Prostate gland (tissue), 2 donors: Measurements from ENCODE around the gene MATCAP1. TPM values are rescaled to one million over a fixed set of nuclear protein-coding genes. Genes with fewer than 3 reads are reported as not detected.

ENCODE experiments used
- DNase-seq: peaks from one replicate; pipeline ENCODE4 v3.0.0-alpha.2; 2019; ENCODE audit warnings: low spot score
- H3K27ac ChIP-seq, 2 donors: fragments of 200-600 bp; sonication (generic); 2 replicates each; pipeline ENCODE4 v1.5.1; 2017 to 2019
- H3K27me3 ChIP-seq: fragments of 200-600 bp; sonication (generic); replicated peaks from 2 replicates; pipeline ENCODE4 v1.5.1; 2019; ENCODE audit not compliant: insufficient read depth
- H3K36me3 ChIP-seq, 2 donors: fragments of 200-600 bp; sonication (generic); 1 replicate in 1 of 2; 2 replicates in 1 of 2; pipeline versions ENCODE4 v1.5.1 to v1.8.1; 2017 to 2019
- H3K4me1 ChIP-seq: fragments of 200-600 bp; sonication (generic); replicated peaks from 2 replicates; pipeline ENCODE4 v1.5.1; 2019
- H3K4me3 ChIP-seq, 2 donors: fragments of 200-600 bp; sonication (generic); 2 replicates each; pipeline ENCODE4 v1.5.1; 2017 to 2019
- H3K9me3 ChIP-seq: fragments of 200-600 bp; sonication (generic); 2 replicates; pipeline ENCODE4 v1.5.1; 2017
- POLR2A ChIP-seq: fragments of 450-650 bp; IDR thresholded peaks from one replicate; pipeline ENCODE4 v1.6.1; 2016; ENCODE audit warnings: antibody characterized with exemption, mild to moderate bottlenecking
- POLR2AphosphoS5 ChIP-seq: sonication (generic); formaldehyde crosslinking; IDR thresholded peaks from one replicate; pipeline ENCODE4 v1.6.1; 2017; ENCODE audit warnings: antibody characterized with exemption
- WGBS: methylation state at CpG from one replicate; pipeline ENCODE4 v1.1.5; 2018; 5-methylcytosine and 5-hydroxymethylcytosine counted together
- intact Hi-C: fragments of 100-400 bp; cut with DNase I; formaldehyde crosslinking; loops from one replicate; pipeline ENCODE4 v1.14.2; 2022
- total RNA-seq, 2 donors: library from RNA; depleted of rRNA; stranded (reverse); fragments of >200 nt; gene quantifications; one replicate each; pipeline ENCODE4 v1.1.0, GENCODE V29; 2016
- TF ChIP-seq, protein P1 (sequence below), 4 experiments: fragments of 200-600 bp in 2 of 4; fragments of 450-650 bp in 2 of 4; sonication (generic) in 2 of 4; IDR thresholded peaks; 1 replicate in 3 of 4; 2 replicates in 1 of 4; pipeline ENCODE4 v1.5.1; 2016 to 2019; ENCODE audit warnings: antibody characterized with exemption in 4 of 4, mild to moderate bottlenecking in 2 of 4, moderate library complexity in 2 of 4

MATCAP1 gene
- total RNA-seq, 2 donors from 2014 or later, result 13.9 to 28.9 TPM

DNA sequence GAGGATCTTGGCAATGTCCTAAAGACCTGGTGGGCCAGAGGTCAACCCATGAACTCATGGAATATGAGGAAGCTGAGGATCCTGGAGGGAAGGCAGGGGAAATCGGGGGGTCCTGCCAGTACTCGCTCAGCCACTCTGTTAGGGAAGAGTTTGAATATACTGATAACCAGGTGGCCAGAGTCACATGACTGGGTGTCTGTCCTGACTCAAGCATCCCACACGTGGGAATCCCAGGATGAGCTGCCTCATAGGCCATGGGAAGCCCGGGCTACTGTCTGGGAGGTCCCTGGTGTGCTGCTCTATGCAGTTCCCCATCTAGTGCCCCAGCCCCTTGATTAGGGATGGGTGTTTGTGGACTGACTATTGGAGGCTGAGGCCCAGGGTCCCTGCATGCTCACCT is 4.6 kb upstream of the MATCAP1 start:
- Histone ChIP-seq H3K4me3 (no peak overlapping the region), H3K27me3 (no peaks in the 10 kb centered on the region), H3K9me3 (no peaks in the 10 kb centered on the region), H3K4me1 (peaks cover 27% of the 10 kb centered on the region), H3K27ac (no peak overlapping the region), H3K36me3 (no peaks in the 10 kb centered on the region)
- TF ChIP-seq POLR2A (no peak), POLR2AphosphoS5 (no peak)
- TF ChIP-seq, protein P1, sequence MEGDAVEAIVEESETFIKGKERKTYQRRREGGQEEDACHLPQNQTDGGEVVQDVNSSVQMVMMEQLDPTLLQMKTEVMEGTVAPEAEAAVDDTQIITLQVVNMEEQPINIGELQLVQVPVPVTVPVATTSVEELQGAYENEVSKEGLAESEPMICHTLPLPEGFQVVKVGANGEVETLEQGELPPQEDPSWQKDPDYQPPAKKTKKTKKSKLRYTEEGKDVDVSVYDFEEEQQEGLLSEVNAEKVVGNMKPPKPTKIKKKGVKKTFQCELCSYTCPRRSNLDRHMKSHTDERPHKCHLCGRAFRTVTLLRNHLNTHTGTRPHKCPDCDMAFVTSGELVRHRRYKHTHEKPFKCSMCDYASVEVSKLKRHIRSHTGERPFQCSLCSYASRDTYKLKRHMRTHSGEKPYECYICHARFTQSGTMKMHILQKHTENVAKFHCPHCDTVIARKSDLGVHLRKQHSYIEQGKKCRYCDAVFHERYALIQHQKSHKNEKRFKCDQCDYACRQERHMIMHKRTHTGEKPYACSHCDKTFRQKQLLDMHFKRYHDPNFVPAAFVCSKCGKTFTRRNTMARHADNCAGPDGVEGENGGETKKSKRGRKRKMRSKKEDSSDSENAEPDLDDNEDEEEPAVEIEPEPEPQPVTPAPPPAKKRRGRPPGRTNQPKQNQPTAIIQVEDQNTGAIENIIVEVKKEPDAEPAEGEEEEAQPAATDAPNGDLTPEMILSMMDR (IDR thresholded peaks at IDR 0.05), result no peak
- DNase-seq, result no peak
- intact Hi-C loops, result no loop called here
- WGBS, result 84% methylated on average over 4 of the region's 4 CpGs

- 92% methylated on average over 20 of the region's 26 CpGs for WGBS
- Histone ChIP-seq H3K9me3 (no peaks in the 10 kb centered on the region), H3K4me3 (no peak overlapping the region), H3K27me3 (no peaks in the 10 kb centered on the region), H3K4me1 (peaks cover 18% of the 10 kb centered on the region), H3K27ac (no peak overlapping the region), H3K36me3 (no peaks in the 10 kb centered on the region)
- DNase-seq, result no peak
- TF ChIP-seq POLR2A (no peak), POLR2AphosphoS5 (no peak)
- TF ChIP-seq, protein P1 (IDR thresholded peaks at IDR 0.05), result no peak
- intact Hi-C loops, result no loop called here
Observed at GRCh38 chr16:67187175-67187890, 3.6 kb upstream of the MATCAP1 start.

GRCh38 chr16:67186550-67186950 is 2.8 kb upstream of the MATCAP1 start:
- Histone ChIP-seq H3K4me3 (no peak overlapping the region), H3K4me1 (peaks cover 16% of the 10 kb centered on the region), H3K36me3 (no peaks in the 10 kb centered on the region), H3K27ac (no peak overlapping the region), H3K9me3 (no peaks in the 10 kb centered on the region), H3K27me3 (no peaks in the 10 kb centered on the region)
- DNase-seq, result no peak
- 54% methylated on average over 4 of the region's 5 CpGs for WGBS
- TF ChIP-seq, protein P1 (IDR thresholded peaks at IDR 0.05), result no peak
- TF ChIP-seq POLR2AphosphoS5 (no peak), POLR2A (no peak)
- intact Hi-C loops, result no loop called here

- no peak overlapping the region for H3K4me3 ChIP-seq
- intact Hi-C loops, result loop anchor here (2.0 kb wide), 1 partner anchor 209 kb away; no protein-coding TSS in a partner anchor
Observed at GRCh38 chr16:67185651-67186134, 1.9 kb upstream of the MATCAP1 start.

More at GRCh38 chr16:67185651-67186134, 1.9 kb upstream of the MATCAP1 start:
- no peak overlapping the region for H3K27ac ChIP-seq
- H3K27me3 ChIP-seq, result no peaks in the 10 kb centered on the region
- peaks cover 14% of the 10 kb centered on the region for H3K4me1 ChIP-seq
- DNase-seq, result no peak
- WGBS, result 11% methylated on average over 12 of the region's 12 CpGs
- no peaks in the 10 kb centered on the region for H3K36me3 ChIP-seq
- no peaks in the 10 kb centered on the region for H3K9me3 ChIP-seq
- TF ChIP-seq POLR2AphosphoS5 (no peak), POLR2A (no peak)
- TF ChIP-seq, protein P1 (IDR thresholded peaks at IDR 0.05), result no peak
